ENCODE data around the gene LHPP.

LHPP gene

DNA sequence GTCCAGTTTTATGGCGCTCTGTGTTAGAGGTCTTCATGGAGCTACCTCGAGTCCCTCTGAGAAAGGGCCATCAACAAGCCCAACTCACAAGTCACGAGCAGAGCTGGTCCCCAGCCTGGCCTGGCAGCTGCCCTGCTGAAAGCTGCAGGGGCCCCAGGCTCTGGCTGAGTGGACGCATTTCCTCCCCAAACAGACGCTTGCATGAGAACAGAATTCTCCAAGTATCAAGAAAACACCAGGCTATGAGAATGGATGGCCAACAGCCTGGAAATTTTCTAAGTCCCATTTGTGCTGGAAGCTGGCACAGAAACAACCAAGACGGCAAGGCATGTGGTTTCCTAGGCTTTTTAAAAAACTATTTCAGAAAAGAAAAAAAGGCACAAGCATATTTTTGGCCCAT is 167.8 kb downstream of the LHPP start:
- peak overlapping the region in 2 of 3 experiments; percentile 33 to 51 for H3K27ac Mint-ChIP-seq
- H3K4me3 Mint-ChIP-seq = no peak overlapping the region
- no peaks in the 10 kb centered on the region for H3K9me3 Mint-ChIP-seq
- peaks cover 12% of the 10 kb centered on the region for H3K36me3 Mint-ChIP-seq (ENCODE audit: low read depth)
- no peak for TF ChIP-seq CTCF (IDR thresholded peaks at IDR 0.05; ENCODE audit: unreplicated experiment in 3 of 3)
- no peaks in the 10 kb centered on the region for H3K27me3 Mint-ChIP-seq (ENCODE audit: low read depth)
- peaks cover 35% of the 10 kb centered on the region for H3K4me1 Mint-ChIP-seq

DNA sequence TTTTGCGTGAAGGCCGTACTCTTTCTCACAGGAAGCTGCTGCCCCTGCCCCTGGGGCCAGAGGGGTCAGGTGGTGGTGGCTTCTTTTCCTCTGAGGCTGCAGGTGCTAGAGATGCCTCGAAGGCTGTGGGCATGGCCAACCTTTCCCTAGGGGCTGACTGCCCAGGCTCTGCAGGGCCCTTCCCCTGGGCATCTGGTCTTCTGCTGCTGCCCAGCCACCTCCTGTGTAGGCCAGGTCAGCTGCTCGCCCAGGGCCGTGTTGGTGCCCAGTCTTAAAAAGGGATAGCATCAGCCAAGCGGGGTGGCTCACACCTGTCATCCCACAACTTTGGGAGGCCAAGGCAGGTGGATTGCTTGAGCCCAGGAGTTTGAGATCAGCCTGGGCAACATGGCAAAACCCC is 168.2 kb downstream of the LHPP start:
- no peaks in the 10 kb centered on the region for H3K27me3 Mint-ChIP-seq (ENCODE audit: low read depth)
- H3K9me3 Mint-ChIP-seq = no peaks in the 10 kb centered on the region
- peaks cover 31% of the 10 kb centered on the region for H3K4me1 Mint-ChIP-seq
- no peak overlapping the region for H3K27ac Mint-ChIP-seq
- no peak for TF ChIP-seq CTCF (IDR thresholded peaks at IDR 0.05; ENCODE audit: unreplicated experiment in 3 of 3)
- no peak overlapping the region for H3K4me3 Mint-ChIP-seq
- peaks cover 16% of the 10 kb centered on the region for H3K36me3 Mint-ChIP-seq (ENCODE audit: low read depth)

- H3K9me3 Mint-ChIP-seq = no peaks in the 10 kb centered on the region
Observed at GRCh38 chr10:124630551-124630950, 168.9 kb downstream of the LHPP start.

DNA sequence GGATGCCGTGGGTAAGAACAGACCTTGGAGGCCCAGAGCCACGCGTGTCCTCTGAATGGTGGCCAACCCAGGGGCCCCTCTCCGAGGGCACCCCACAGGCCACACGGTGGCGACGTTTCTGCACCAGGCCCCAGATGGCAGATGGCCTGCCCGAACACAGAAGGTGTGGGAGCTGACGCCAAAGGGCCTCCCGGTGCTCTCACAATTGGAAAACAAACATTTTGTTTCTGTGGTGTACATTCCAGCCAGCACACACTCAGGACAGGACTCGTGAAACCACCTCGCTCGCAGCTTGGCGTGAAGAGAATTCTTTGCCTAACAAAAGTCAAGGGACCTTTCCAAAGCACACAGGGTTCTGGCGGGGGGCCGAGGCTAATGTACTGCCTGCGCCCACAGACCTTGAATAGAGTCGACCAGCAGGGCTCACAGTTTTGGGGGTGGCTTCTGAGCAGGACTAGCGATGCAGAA is 170.5 kb downstream of the LHPP start:
- Mint-ChIP-seq H3K27me3 (ENCODE audit: low read depth) (peaks cover 3% of the 10 kb centered on the region), H3K36me3 (ENCODE audit: low read depth) (peaks cover 26% of the 10 kb centered on the region), H3K4me1 (peaks cover 19% of the 10 kb centered on the region), H3K27ac (no peak overlapping the region), H3K4me3 (no peak overlapping the region), H3K9me3 (no peaks in the 10 kb centered on the region)
- peak; percentile 17 to 49 (median 24) for TF ChIP-seq CTCF (IDR thresholded peaks at IDR 0.05; ENCODE audit: unreplicated experiment in 3 of 3)

More at GRCh38 chr10:124630551-124630950, 168.9 kb downstream of the LHPP start:
- no peak overlapping the region for H3K4me3 Mint-ChIP-seq
- peaks cover 26% of the 10 kb centered on the region for H3K4me1 Mint-ChIP-seq
- H3K36me3 Mint-ChIP-seq (ENCODE audit: low read depth) = peaks cover 19% of the 10 kb centered on the region
- TF ChIP-seq CTCF (IDR thresholded peaks at IDR 0.05; ENCODE audit: unreplicated experiment in 3 of 3) = no peak
- H3K27ac Mint-ChIP-seq = no peak overlapping the region
- peaks cover 3% of the 10 kb centered on the region for H3K27me3 Mint-ChIP-seq (ENCODE audit: low read depth)

- Mint-ChIP-seq H3K27me3 (ENCODE audit: low read depth) (peaks cover 3% of the 10 kb centered on the region), H3K4me1 (peaks cover 15% of the 10 kb centered on the region), H3K27ac (no peak overlapping the region), H3K36me3 (ENCODE audit: low read depth) (peaks cover 30% of the 10 kb centered on the region), H3K9me3 (no peaks in the 10 kb centered on the region), H3K4me3 (no peak overlapping the region)
- no peak for TF ChIP-seq CTCF (IDR thresholded peaks at IDR 0.05; ENCODE audit: unreplicated experiment in 3 of 3)
Observed at GRCh38 chr10:124632566-124632965, 170.9 kb downstream of the LHPP start.

GRCh38 chr10:124636271-124636995 is 174.8 kb downstream of the LHPP start:
- Mint-ChIP-seq H3K27me3 (ENCODE audit: low read depth) (peaks cover 3% of the 10 kb centered on the region), H3K27ac (no peak overlapping the region), H3K4me1 (peaks cover 12% of the 10 kb centered on the region), H3K4me3 (no peak overlapping the region), H3K9me3 (no peaks in the 10 kb centered on the region), H3K36me3 (ENCODE audit: low read depth) (peaks cover 32% of the 10 kb centered on the region)
- TF ChIP-seq CTCF (IDR thresholded peaks at IDR 0.05; ENCODE audit: unreplicated experiment in 3 of 3) = no peak
